HL-60/S4 treated with phorbol 12-myristate 13-acetate at 8.2 ng/mL for 4 days and 3 days (cell line): ENCODE results near the gene DNAH17.

Experiments
- in situ Hi-C: fragments of 300-500 bp; cut with MboI; formaldehyde crosslinking; loops from 2 replicates; pipeline ENCODE4 v1.15.0; 2022; ENCODE audit warnings: low sequenced_read_pairs

DNAH17 gene

GRCh38 chr17:78607038-78607437 lies 29.8 kb upstream of the DNAH17 start:
- in situ Hi-C loops: no loop called here

DNA sequence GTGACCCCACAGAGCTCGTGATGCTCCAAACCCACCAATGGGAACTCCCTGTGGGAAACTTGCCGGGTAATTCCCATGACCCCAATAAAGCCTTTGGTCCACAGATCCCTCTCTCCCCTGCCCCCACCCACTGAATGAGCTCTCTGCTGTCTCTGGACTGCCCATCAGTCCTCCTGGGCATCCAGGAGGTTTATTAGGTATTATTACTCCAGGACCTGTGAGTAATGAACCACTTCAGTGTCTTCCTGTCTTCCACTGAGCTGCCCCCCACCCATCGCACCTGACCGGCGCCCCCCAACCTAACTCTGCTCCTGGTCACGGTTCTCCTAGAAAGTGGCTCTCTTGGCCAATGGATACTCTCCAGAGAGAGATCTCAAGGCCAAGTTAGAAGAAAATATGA lies 28.7 kb upstream of the DNAH17 start:
- in situ Hi-C loops: no loop called here

GRCh38 chr17:78605429-78605828 lies 28.2 kb upstream of the DNAH17 start:
- in situ Hi-C loops: no loop called here

DNA sequence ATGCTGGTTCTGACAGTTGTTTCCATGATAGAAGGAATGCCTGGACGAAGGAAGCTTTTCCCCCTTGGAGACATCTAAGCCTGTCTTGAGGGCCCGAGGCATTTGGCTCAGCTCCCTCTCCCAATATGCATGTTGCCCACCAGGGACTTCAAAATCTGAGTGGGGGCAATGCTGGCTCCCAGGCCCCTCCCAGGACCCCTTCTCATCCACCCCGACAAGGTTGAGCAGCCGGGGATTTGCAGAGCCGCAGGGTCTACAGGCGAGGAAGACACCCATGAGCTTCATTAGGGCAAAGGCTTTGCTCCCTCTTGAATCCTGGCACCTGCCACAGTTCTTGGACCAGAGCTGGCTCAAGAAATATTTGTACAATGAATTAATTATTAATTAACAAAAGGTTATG lies 25.1 kb upstream of the DNAH17 start:
- in situ Hi-C loops: no loop called here

- in situ Hi-C loops: no loop called here
These were observed 24.5 kb upstream of the DNAH17 start for GRCh38 chr17:78601577-78602190.

- in situ Hi-C loops: no loop called here
These were observed 23.1 kb upstream of the DNAH17 start for GRCh38 chr17:78600181-78600721.

GRCh38 chr17:78599419-78599818 lies 22.2 kb upstream of the DNAH17 start:
- in situ Hi-C loops: no loop called here

DNA sequence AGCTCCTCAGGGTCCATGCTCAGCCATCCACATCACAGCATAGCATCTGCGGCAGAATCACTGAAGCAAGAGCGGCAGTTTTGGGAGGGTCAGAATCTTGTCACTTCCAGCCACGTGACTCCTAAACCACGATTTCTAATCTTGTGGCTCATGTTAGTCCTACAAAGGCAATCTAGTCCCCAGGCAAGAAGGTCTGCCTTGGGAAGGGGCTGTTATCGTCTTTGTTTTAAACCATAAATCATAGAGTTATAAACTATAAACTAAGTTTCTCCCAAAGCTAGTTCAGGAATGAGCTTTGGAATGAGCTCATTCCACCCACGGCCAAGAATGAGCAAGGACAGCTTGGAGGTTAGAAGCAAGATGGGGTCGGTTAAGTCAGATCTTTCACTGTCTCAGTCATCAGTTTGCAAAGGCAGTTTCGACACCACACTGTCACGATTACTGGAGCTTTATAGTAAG lies 20.8 kb upstream of the DNAH17 start:
- in situ Hi-C loops: no loop called here

DNA sequence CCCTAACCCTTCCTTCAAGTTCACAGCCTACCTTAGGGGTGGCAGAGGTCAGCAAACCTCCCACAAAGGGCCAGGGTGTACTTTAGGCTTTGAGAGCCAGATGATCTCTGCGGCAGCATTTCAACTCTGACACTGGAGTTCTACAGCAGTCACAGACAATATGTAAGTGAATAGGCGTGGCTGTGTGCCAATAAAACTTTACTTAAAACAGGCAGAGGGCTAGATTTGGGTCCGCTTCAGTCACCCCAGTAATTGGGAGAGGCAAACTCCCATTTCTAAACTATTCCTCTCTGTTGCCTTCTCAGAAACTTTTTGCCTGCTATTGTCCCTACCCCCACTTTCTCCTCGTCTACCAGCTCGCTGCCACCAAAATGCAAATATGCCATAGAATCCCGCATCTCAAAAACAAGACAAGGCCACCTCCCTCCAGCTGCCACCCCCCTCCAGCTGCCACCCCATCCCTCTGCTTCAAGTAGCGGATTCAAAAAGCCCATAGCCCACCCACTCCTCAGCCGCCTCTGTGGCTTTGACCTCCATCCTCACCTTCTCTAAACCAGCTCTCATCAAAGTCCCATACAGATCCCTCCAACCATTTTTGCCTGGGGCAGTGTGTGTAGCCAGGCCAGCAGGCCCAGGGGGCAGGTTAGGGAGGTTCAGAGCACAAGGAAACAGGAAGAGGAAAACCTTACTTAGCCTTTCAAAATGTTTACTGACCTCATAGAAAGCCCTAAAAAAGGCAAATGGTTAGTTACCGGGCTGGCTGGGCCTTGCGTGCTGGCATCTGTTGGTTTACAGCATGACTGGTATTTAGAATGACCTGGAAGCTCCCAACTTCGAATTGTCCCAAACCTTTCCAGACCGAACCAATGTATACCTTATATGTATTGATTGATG lies 19.9 kb upstream of the DNAH17 start:
- in situ Hi-C loops: no loop called here

GRCh38 chr17:78595135-78595810 lies 18.1 kb upstream of the DNAH17 start:
- in situ Hi-C loops: no loop called here

- in situ Hi-C loops: no loop called here
These were observed 15.8 kb upstream of the DNAH17 start for GRCh38 chr17:78592991-78593329.

- in situ Hi-C loops: no loop called here
These were observed 14.1 kb upstream of the DNAH17 start for GRCh38 chr17:78591263-78591671.

DNA sequence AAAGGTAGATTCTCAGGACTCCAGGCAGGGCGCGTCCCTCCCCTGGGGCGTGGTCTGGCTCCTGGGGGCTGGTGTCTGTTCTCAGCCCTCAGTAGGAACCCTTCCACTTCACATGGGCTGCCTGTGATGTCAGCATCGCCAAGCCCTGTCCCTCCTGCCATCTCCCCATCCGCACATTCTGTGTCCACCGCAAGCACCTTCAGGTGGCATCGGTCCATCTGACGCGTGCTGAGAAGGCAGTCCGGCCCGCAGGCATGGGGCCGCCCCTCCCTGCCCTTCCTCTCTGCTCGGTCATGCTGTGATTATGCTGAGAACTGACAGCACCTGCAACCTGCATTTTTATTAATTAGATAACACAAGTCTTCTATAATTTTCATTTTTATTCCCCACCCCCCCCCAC lies 12.7 kb upstream of the DNAH17 start:
- in situ Hi-C loops: no loop called here

DNA sequence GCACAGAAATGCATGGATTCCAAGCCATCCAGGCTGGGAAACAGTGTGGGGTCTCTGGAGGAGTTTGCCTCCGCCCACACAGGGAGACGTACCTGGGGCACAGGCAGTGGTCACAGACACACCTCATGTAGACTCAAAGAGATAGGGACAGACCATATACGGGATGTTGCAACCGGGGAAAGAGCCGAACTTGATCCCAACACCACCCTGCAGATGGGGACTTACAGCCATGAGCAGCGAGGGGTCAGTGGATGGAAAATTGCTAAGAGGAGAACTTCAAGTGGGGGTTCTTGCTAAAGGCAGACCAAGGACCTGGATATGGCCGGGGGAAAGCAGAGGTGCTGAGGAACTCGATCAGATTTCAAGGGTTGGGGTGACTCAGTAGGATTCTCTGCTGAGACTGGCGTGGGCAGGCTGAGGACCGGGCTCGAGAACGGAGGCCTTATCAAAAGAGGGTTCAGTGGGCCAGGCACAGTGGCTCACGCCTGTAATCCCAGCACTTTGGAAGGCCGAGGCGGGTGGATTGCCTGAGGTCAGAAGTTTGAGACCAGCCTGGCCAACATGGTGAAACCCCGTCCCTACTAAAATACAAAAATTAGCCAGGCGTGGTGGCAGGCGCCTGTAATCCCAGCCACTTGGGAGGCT lies 12.0 kb upstream of the DNAH17 start:
- in situ Hi-C loops: no loop called here

- in situ Hi-C loops: no loop called here
These were observed 11.2 kb upstream of the DNAH17 start for GRCh38 chr17:78588258-78589030.

DNA sequence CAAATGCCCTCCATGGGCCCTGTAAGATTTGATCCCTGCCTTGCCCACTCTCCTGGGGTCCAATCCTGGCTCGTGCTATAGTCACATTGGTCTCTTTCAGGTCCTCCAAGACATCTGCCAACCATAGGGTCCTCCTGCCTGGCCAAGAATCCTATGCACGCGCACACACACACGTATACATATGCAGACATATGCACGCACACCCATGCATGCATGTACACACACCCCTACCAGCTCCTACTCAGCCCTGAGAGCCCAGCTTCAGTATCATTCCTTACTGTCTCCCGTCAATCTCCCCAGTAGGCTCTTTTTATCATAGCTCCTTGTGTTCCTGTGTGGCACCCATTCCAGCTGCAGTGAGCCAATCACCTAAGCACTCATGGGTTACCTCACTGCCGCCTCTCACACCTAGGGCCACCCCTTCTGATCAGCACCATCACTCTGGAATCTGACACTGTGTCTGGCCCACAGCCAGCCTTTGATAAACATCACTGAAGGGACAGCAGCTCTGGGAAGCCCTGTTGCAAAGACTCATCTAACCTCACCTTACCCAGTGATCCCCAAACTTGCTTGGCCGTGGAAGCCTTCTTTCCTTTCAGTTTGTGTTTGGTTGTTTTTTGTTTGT lies 7.9 kb upstream of the DNAH17 start:
- in situ Hi-C loops: no loop called here

- in situ Hi-C loops: no loop called here
These were observed 5.9 kb upstream of the DNAH17 start for GRCh38 chr17:78583091-78583490.

GRCh38 chr17:78581304-78581703 lies 4.1 kb upstream of the DNAH17 start:
- in situ Hi-C loops: no loop called here

- in situ Hi-C loops: no loop called here
These were observed 3.1 kb upstream of the DNAH17 start for GRCh38 chr17:78580277-78580804.
